HG03457 (cell line): ENCODE data around the gene CLIC2.
A peak's percentile ranks its signal among the peaks of the same experiment; 100 is the strongest.

Experiments
- ATAC-seq: cut with Tn5 transposase; IDR thresholded peaks from one replicate; pipeline ENCODE4 v1.9.1; 2021; ENCODE audit warnings: moderate number of reproducible peaks; ENCODE audit not compliant: unreplicated experiment

CLIC2 gene

DNA sequence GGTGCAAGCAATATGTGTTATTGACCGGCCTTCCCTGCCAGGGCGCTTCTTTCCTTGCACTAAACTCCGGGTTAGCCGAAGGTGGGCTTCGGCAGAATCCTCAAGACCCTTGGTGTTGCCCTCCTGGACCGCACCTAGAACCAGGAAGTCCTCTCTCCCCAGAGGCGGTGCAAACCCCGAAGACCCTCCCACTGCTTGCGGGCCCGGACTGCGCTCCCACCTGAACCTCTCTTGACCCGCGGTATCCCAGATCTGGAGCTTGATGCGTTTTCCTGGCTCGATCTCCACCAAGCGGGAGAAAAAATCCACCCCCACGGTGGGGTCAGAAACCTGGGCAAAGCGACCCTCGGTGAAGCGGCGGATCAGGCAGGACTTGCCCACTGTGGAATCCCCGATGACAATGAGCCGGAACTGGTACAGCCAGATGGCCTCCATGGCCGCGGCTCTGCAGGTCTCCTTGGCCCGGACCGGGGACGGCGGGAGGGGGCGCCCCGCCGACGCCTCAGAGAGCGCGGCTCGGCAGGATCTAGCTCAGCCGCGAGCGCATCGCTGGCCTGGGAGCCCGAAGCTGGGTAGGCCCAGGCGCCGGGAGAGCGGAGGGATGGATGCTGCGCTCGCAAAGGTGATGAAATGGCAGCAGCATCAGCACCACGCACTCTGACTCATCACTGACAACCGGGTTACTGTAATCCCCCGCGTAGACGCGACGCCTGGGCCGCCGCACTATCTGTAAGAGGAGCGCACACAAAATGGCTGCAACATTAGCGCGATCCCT lies 70.4 kb downstream of the CLIC2 start, which contains the start of gene RAB39B:
Gene RAB39B (minus strand): TSS at position 638 of the 775 bp plus-strand sequence. CDS start 203 bp downstream, at position 435.
- ATAC-seq: peak; percentile 87

DNA sequence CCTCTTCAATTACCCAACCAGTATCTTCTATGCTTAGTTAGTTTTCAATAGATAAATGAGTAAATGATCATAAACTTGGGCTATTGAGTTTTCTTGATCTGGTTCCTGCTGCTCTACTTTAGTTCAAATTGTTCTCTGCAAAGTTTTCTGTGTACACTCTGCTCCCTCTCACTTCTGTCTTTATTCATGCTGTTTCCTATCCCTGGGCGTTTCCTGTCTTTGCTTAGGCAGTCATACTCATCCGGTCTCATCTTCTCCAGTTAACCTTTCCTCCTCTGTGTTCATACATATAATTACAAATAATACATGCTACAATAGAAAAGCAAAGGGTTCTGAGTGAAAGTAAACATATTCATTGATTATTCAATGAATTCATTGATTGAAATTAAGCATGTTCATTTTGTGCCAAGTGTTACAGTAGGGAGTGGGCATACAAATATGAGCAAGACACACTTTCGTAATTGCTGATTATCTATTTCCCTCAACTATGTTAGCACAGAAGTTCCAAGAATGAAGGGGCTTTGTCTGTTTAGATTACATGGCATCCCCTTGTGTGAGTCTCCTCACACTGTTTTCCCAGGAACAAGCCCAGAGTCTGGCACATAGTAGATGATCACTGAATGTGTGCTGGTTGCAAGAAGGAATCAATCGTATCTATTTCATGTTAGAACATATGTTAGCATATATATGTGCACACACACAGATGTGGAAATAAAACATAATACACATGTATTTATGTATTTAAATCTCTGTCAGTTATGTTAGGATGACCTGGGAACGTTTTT lies 71.3 kb downstream of the CLIC2 start:
- no peak for ATAC-seq

DNA sequence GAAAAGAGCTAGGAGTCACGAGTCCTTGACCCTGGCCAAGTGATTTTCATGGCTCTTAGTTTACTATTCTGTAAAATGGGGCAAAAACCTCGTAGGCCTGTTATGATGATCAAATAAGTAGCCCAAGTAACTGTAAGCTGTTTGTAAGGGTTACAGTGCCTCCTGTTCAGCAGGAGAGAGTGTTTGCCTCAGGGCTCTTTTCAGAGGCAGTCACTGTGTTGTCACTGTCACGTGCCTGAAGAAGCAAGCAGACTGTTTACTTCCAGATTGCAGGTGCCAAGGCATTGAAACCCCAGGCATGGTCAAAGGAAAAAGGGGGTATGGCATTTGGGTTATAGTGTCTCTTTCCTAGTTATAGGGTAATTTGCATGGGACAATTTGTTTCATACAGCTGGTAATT lies 74.7 kb downstream of the CLIC2 start:
- no peak for ATAC-seq

DNA sequence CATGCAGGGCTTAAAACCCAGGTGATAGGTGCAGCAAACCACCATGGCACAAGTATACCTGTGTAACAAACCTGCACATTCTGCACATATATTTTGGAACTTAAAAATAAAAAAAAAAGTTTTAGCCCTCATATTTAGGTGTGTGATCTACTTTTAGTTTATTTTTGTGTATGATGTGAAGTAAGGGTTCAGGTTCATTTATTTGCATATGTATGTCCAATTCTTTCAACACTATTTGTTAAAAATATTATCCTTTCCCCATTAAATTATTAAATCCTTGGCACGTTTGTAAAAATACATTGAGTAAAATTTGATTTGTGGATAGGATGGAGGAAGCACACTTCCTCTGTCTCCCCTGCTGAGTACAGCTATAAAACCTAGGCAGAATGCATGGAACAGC lies 83.0 kb downstream of the CLIC2 start:
- ATAC-seq: no peak

DNA sequence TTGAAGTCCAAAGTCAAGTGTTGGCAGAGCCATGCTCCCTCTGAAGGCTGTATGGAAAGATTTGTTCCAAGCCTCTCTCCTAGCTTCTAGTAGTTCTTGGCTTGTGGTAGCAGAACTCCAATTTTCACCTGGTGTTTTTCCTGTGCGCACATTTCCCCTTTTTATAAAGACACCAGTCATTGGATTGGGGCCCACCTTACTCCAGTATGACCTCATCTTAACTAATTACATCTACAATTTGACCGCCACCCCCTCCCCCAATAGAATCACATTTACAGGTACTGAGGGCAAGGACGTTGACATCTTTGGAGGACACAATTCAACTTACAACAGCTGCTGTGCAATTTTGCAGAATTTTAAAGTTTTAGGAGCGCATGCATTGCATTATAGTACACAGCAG lies 86.9 kb downstream of the CLIC2 start:
- no peak for ATAC-seq

DNA sequence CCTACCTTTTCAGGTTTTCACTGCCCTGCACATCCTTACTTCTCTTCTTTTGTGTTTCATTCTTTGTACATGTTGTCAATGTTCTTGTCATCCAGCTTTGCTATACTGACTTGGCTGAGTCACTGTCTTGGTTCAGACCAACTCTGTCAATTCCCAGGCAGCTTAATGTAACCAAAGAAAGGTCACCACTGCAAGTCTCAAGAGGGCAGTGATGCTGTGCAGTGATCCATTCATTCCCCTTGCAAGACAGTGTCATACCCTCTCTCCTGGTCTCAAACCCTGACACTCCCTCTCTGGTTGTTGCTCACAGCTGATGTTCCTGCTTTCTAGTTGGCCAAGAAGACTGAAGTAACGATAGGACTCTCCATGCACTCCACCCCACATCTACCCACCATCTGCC lies 87.7 kb downstream of the CLIC2 start:
- ATAC-seq: no peak

DNA sequence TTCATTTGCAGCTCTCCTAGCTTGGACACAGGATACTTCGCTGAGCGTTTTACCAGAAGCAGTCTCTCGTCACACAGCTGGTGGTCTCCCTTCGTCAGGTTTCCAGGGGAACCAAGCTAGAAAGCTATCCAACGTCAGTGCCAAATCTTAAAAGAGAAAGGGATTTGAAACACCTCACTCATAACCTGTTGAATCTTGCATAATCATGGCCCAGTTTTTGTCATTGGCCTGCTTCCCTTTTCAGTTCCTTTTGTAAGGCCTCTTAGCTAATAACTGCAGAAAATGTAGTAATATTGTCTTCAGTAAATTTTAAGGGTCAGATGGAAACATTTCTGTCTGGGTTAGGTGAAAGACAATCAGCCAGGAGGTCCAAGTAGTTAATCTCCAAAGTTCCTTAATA lies 92.1 kb downstream of the CLIC2 start:
- no peak for ATAC-seq

DNA sequence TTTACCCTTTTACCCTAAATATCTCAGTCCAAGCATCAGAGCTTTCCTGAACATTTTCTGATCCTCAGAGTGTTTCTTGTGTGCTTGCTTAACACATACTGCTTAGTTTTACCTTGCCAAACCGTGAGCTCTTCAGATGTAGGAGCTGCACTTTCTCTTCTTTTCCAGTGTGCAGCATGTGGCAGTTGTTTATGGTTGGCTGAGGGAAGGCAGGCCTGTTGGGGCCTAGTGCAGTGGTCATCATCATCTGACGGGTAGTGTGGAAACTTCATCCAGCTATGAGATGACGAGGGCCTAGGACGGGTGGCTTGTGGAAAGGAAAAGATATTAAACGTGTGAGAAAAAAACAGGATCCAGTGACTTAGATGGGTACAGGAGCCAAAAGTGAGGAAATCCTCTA lies 96.7 kb downstream of the CLIC2 start:
- no peak for ATAC-seq

DNA sequence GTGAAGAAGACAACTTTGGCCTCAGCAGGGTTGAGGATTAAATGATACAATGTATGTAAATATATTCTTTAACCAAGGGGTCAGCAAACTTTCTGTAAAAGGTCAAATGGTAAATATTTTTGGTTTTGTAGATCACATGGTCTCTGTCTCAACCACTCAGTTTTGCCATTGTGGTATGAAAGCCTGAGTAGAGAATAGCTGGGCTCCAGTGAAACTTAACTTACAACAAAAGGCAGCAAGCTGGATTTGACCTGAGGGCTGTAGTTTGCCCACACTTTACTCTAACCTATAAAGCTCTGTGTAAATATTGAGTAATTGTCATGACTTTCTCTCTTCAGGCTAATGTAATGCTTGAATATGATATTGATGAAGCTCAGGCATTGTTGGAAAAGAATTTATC lies 98.5 kb downstream of the CLIC2 start:
- no peak for ATAC-seq

DNA sequence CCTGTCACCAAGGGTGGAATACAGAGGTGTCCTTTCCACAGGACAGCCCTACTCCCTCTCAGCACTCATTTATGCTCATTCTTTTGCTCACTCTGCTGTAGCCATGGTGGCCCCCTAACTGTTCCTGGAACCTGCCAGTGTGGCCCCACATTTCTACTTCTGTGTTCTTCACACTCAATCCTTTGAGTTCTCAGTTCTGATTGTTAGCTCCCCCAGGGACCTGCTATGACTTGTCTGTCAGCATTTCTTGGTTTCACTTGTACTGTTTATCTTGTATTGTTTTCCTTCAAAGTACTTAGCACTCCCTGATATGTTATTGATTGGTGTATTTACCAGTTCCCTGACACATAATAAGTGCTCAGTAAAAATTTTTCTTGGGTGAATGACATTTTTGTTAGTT lies 103.3 kb downstream of the CLIC2 start:
- peak; percentile 61 for ATAC-seq
